ENCODE results near the gene ESR1. TPM values are rescaled to one million over a fixed set of nuclear protein-coding genes. Genes with fewer than 3 reads are reported as not detected.

The ESR1 gene
- total RNA-seq, 4 donors from 2014 or later: 2.1 to 6.9 (median 5.2) TPM

- WGBS, 2 donors: 74 to 81% methylated on average over 3 of the region's 3 CpGs
- H3K4me1 ChIP-seq: no peaks in the 10 kb centered on the region
- H3K36me3 ChIP-seq: no peaks in the 10 kb centered on the region
- DNase-seq (ENCODE audit: low spot score in 2 of 2): peak in 1 of 2 donors; percentile 41
- no peak overlapping the region for H3K4me3 ChIP-seq
- H3K27me3 ChIP-seq: no peaks in the 10 kb centered on the region
- H3K9me3 ChIP-seq: peaks cover 0 to 9% (median 0%) of the 10 kb centered on the region in 4 donors
- TF ChIP-seq POLR2A (IDR thresholded peaks at IDR 0.05) (no peak), EP300 (IDR thresholded peaks at IDR 0.05) (peak in 1 of 2 donors; percentile 46)
- H3K27ac ChIP-seq: peak overlapping the region in 1 of 4 donors; percentile 18
Measured at GRCh38 chr6:151916680-151917164, 109.2 kb downstream of the ESR1 start.

- no peaks in the 10 kb centered on the region for H3K4me1 ChIP-seq
- DNase-seq (ENCODE audit: low spot score in 2 of 2): no peak
- H3K4me3 ChIP-seq: no peak overlapping the region
- WGBS, 2 donors: 82 to 91% methylated on average over 6 of the region's 6 CpGs
- no peaks in the 10 kb centered on the region for H3K36me3 ChIP-seq
- peaks cover 0 to 19% (median 0%) of the 10 kb centered on the region in 4 donors for H3K9me3 ChIP-seq
- peak overlapping the region in 1 of 4 donors; percentile 16 for H3K27ac ChIP-seq
- TF ChIP-seq EP300 (IDR thresholded peaks at IDR 0.05) (peak in 1 of 2 donors; percentile 46), CTCF (IDR thresholded peaks at IDR 0.05) (no peak)
- H3K27me3 ChIP-seq: no peaks in the 10 kb centered on the region
Measured at GRCh38 chr6:151917531-151918329, 110.2 kb downstream of the ESR1 start.

- no peaks in the 10 kb centered on the region for H3K9me3 ChIP-seq
- 80 to 86% methylated on average over 3 of the region's 3 CpGs for WGBS, 2 donors
- TF ChIP-seq POLR2A (IDR thresholded peaks at IDR 0.05): no peak
- TF ChIP-seq EP300 (IDR thresholded peaks at IDR 0.05): no peak
- no peak for TF ChIP-seq CTCF (IDR thresholded peaks at IDR 0.05)
- no peaks in the 10 kb centered on the region for H3K4me1 ChIP-seq
- no peak overlapping the region for H3K27ac ChIP-seq
- no peak overlapping the region for H3K4me3 ChIP-seq
- no peak for DNase-seq (ENCODE audit: low spot score in 2 of 2)
- no peaks in the 10 kb centered on the region for H3K36me3 ChIP-seq
- H3K27me3 ChIP-seq: no peaks in the 10 kb centered on the region
Measured at GRCh38 chr6:151940307-151940706, 132.8 kb downstream of the ESR1 start.

- WGBS, 2 donors: 34 to 41% methylated on average over 3 of the region's 3 CpGs
- H3K4me3 ChIP-seq: no peak overlapping the region
- no peak overlapping the region for H3K27ac ChIP-seq
- no peaks in the 10 kb centered on the region for H3K9me3 ChIP-seq
- no peak for TF ChIP-seq CTCF (IDR thresholded peaks at IDR 0.05)
- no peak for TF ChIP-seq POLR2A (IDR thresholded peaks at IDR 0.05)
- TF ChIP-seq EP300 (IDR thresholded peaks at IDR 0.05): no peak
- DNase-seq (ENCODE audit: low spot score in 2 of 2): no peak
- H3K4me1 ChIP-seq: no peaks in the 10 kb centered on the region
- no peaks in the 10 kb centered on the region for H3K36me3 ChIP-seq
- no peaks in the 10 kb centered on the region for H3K27me3 ChIP-seq
Measured at GRCh38 chr6:151948002-151948743, 140.7 kb downstream of the ESR1 start.

- no peaks in the 10 kb centered on the region for H3K9me3 ChIP-seq
- 63 to 74% methylated on average over 2 of the region's 2 CpGs for whole genome bisulfite sequencing, 2 donors
- TF ChIP-seq POLR2A (IDR thresholded peaks at IDR 0.05) (no peak), EP300 (IDR thresholded peaks at IDR 0.05) (no peak), CTCF (IDR thresholded peaks at IDR 0.05) (no peak)
- H3K27ac ChIP-seq: no peak overlapping the region
- H3K4me1 ChIP-seq: no peaks in the 10 kb centered on the region
- no peak overlapping the region for H3K4me3 ChIP-seq
- no peaks in the 10 kb centered on the region for H3K36me3 ChIP-seq
- DNase-seq (ENCODE audit: low spot score in 2 of 2): no peak
- no peaks in the 10 kb centered on the region for H3K27me3 ChIP-seq
Measured at GRCh38 chr6:151958332-151958731, 150.8 kb downstream of the ESR1 start.

Measured in tibial nerve (tissue), 4 donors.